Measurements from ENCODE around the gene PITX1.

Gene PITX1

DNA sequence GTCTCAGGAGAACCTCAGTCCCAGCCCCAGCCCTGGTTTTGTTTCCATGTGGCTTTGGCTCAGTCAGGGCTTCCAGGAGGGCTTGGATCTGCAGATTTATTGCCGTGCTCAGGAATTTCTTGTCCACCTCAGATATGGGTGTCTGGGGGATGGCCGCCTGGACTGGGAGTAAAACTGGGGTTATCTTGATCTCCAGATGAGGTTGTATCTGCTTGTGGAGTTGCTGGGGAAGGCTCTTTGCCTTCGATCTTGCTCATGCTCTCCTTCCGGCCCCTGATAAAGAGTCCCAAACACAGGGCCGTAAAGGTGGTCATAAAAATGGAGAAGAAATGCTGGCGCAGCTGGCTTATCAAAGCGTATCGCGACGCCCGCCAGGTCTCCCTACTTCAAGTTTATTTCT, 17.8 kb upstream of the PITX1 start:
- no peak overlapping the region for H2AFZ ChIP-seq (ENCODE audit: low read length)
- no peak overlapping the region for H3K4me3 ChIP-seq (ENCODE audit: low read length)
- peaks cover 4% of the 10 kb centered on the region; the same call in 1 of the 2 replicates for H3F3A ChIP-seq (ENCODE audit: insufficient read depth, low read length)
- no peaks in the 10 kb centered on the region for H3K79me2 ChIP-seq (ENCODE audit: low read length)
- H3K9me3 ChIP-seq (replicated peaks; ENCODE audit: insufficient read depth, low read length), result no peaks in the 10 kb centered on the region
- no peak overlapping the region for H3K9ac ChIP-seq (ENCODE audit: low read length)
- DNase-seq, result no peak
- no peak overlapping the region for H3K4me2 ChIP-seq (ENCODE audit: low read depth, low read length)
- peaks cover 25% of the 10 kb centered on the region for H3K4me1 ChIP-seq (ENCODE audit: low read length)
- H3K9me2 ChIP-seq (replicated peaks; ENCODE audit: insufficient read depth, low read length), result no peaks in the 10 kb centered on the region
- no peaks in the 10 kb centered on the region for H3K27me3 ChIP-seq (replicated peaks; ENCODE audit: insufficient read depth, low read length)
- H4K20me1 ChIP-seq (ENCODE audit: insufficient read depth, low read length), result no peaks in the 10 kb centered on the region
- H3K36me3 ChIP-seq (replicated peaks; ENCODE audit: insufficient read depth, low read length), result no peaks in the 10 kb centered on the region
- no peak overlapping the region for H3K27ac ChIP-seq (ENCODE audit: low read length)
- no peak for TF ChIP-seq EZH2phosphoT487 (IDR thresholded peaks at IDR 0.05; ENCODE audit: low read length)
- no peak for TF ChIP-seq EZH2 (optimal IDR thresholded peaks at IDR 0.05; ENCODE audit: low read depth, low read length)
- TF ChIP-seq CTCF (IDR thresholded peaks at IDR 0.05; ENCODE audit: low read length), result no peak

DNA sequence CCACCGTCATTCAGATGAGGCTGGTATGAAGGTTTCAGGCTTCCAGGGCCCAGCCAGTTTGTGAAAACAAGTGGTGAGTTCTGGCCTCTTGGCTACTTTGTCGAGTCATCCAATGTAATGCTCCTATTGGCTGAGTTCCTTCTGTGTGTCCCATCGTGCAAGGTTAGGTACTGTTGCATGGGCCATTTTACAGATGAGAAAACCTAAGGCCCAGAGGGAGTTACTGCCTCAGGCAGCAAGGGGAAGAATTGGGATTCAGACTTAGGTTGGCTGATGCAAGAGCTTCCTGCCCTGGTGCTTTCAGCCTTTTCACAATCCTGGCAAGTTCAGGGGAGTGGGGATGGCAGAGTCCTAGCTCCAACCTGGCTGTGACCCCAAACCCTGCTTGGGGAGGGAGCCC, 17.4 kb upstream of the PITX1 start:
- DNase-seq, result no peak
- Histone ChIP-seq H3K9me2 (replicated peaks; ENCODE audit: insufficient read depth, low read length) (no peaks in the 10 kb centered on the region), H4K20me1 (ENCODE audit: insufficient read depth, low read length) (no peaks in the 10 kb centered on the region), H3K9ac (ENCODE audit: low read length) (no peak overlapping the region), H3K4me1 (ENCODE audit: low read length) (peaks cover 25% of the 10 kb centered on the region), H3K27me3 (replicated peaks; ENCODE audit: insufficient read depth, low read length) (no peaks in the 10 kb centered on the region), H2AFZ (ENCODE audit: low read length) (no peak overlapping the region), H3K9me3 (replicated peaks; ENCODE audit: insufficient read depth, low read length) (no peaks in the 10 kb centered on the region), H3K27ac (ENCODE audit: low read length) (no peak overlapping the region), H3K79me2 (ENCODE audit: low read length) (no peaks in the 10 kb centered on the region), H3F3A (ENCODE audit: insufficient read depth, low read length) (peaks cover 4% of the 10 kb centered on the region; the same call in 1 of the 2 replicates), H3K36me3 (replicated peaks; ENCODE audit: insufficient read depth, low read length) (no peaks in the 10 kb centered on the region), H3K4me2 (ENCODE audit: low read depth, low read length) (no peak overlapping the region), H3K4me3 (ENCODE audit: low read length) (no peak overlapping the region)
- TF ChIP-seq EZH2phosphoT487 (IDR thresholded peaks at IDR 0.05; ENCODE audit: low read length) (no peak), EZH2 (optimal IDR thresholded peaks at IDR 0.05; ENCODE audit: low read depth, low read length) (no peak), CTCF (IDR thresholded peaks at IDR 0.05; ENCODE audit: low read length) (no peak)

DNA sequence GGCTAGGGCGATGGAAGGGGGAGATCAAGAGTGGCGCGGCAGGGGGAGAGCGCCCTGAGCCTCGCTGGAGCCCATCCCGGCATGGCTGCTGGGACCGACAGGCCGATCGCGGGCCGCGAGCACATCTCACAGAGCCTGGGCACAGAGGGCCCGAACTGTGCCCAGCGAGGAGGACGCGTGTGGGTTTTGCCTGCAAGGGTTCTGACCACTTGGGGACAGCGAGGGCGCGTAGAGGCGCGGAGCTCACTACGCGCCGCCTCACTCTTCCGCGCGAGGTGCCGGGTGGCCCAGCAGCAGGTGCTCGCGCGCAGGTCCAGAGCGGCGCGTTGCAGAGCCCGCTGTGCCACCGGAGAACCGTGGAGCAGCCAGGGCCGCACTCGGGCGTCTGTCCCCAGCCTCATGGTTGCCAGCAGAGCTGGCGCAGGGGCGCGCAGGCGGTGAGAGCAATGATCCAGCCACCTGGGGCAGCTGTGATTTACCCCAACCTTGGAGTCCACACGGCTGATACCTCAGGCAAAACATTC, 16.3 kb upstream of the PITX1 start:
- no peaks in the 10 kb centered on the region for H3K79me2 ChIP-seq (ENCODE audit: low read length)
- H3K9me3 ChIP-seq (replicated peaks; ENCODE audit: insufficient read depth, low read length), result no peaks in the 10 kb centered on the region
- no peak for DNase-seq
- H3K36me3 ChIP-seq (replicated peaks; ENCODE audit: insufficient read depth, low read length), result no peaks in the 10 kb centered on the region
- H3K27me3 ChIP-seq (replicated peaks; ENCODE audit: insufficient read depth, low read length), result no peaks in the 10 kb centered on the region
- TF ChIP-seq EZH2phosphoT487 (IDR thresholded peaks at IDR 0.05; ENCODE audit: low read length), result no peak
- no peak for TF ChIP-seq EZH2 (optimal IDR thresholded peaks at IDR 0.05; ENCODE audit: low read depth, low read length)
- TF ChIP-seq CTCF (IDR thresholded peaks at IDR 0.05; ENCODE audit: low read length), result no peak
- peaks cover 4% of the 10 kb centered on the region; the same call in 1 of the 2 replicates for H3F3A ChIP-seq (ENCODE audit: insufficient read depth, low read length)
- no peaks in the 10 kb centered on the region for H3K9me2 ChIP-seq (replicated peaks; ENCODE audit: insufficient read depth, low read length)
- no peak overlapping the region for H3K27ac ChIP-seq (ENCODE audit: low read length)
- H3K9ac ChIP-seq (ENCODE audit: low read length), result no peak overlapping the region
- no peak overlapping the region for H2AFZ ChIP-seq (ENCODE audit: low read length)
- peaks cover 35% of the 10 kb centered on the region for H3K4me1 ChIP-seq (ENCODE audit: low read length)
- H4K20me1 ChIP-seq (ENCODE audit: insufficient read depth, low read length), result no peaks in the 10 kb centered on the region
- no peak overlapping the region for H3K4me2 ChIP-seq (ENCODE audit: low read depth, low read length)
- H3K4me3 ChIP-seq (ENCODE audit: low read length), result no peak overlapping the region

Measured in MM.1S (cell line).